Chondrocyte (in vitro differentiated cells): ENCODE results near the gene FOXN1. TPM values are rescaled to one million over a fixed set of nuclear protein-coding genes. Genes with fewer than 3 reads are reported as not detected.

Experiments used
- DNase-seq: peaks from one replicate; pipeline ENCODE4 v3.0.0; 2021; ENCODE audit warnings: mixed read lengths, low spot score
- H3K27ac Mint-ChIP-seq: one replicate; pipeline ENCODE4 v1.8.0; 2021; ENCODE audit warnings: mild to moderate bottlenecking, moderate library complexity, mixed read lengths; ENCODE audit not compliant: unreplicated experiment
- H3K27me3 Mint-ChIP-seq: 2 replicates; pipeline ENCODE4 v1.8.0; 2021; ENCODE audit warnings: low read depth, mixed read lengths
- H3K36me3 Mint-ChIP-seq: 2 replicates; pipeline ENCODE4 v1.8.0; 2021; ENCODE audit warnings: low read depth, mixed read lengths
- H3K4me1 Mint-ChIP-seq: 2 replicates; pipeline ENCODE4 v1.8.0; 2021; ENCODE audit warnings: low read depth, mild to moderate bottlenecking, mixed read lengths
- H3K4me3 Mint-ChIP-seq: one replicate; pipeline ENCODE4 v1.8.0; 2021; ENCODE audit warnings: mild to moderate bottlenecking, moderate library complexity, mixed read lengths; ENCODE audit not compliant: unreplicated experiment
- H3K9me3 Mint-ChIP-seq: 2 replicates; pipeline ENCODE4 v1.8.0; 2021; ENCODE audit warnings: low read depth, mixed read lengths
- total RNA-seq: library from RNA; stranded (reverse); gene quantifications from 3 replicates; pipeline ENCODE4 v1.2.1, GENCODE V29; 2021
- TF ChIP-seq, protein P1 (sequence below): fragments of 200-600 bp; sonication (generic); IDR thresholded peaks from 2 replicates; pipeline ENCODE4 v1.5.0; 2021; ENCODE audit warnings: antibody characterized with exemption, mild to moderate bottlenecking, moderate library complexity

FOXN1 gene
- total RNA-seq, 1 donor from 2014 or later, result not detected

DNA sequence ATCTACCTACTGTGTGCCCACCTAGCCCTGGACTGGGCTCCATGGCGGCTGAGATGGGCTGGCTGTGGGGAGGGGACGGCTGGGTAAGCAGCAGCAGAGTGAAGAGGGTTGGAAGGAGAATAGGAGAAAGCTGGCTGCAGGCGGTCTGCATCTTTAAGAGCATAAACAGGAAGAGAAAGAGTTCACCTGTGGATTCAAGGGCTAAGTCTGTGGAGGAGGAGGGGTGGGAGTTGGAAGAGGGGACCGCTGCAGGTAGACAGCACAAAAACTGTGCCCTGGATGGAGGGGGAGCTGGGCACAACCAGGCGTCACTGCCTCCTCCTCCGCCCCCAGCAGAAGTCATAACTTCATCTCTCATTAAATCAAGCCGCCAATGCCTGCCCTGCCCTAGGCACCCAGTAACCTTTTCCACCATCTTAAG is 32.0 kb upstream of the FOXN1 start:
- Mint-ChIP-seq H3K9me3 (no peaks in the 10 kb centered on the region), H3K4me3 (no peak overlapping the region), H3K36me3 (no peaks in the 10 kb centered on the region), H3K4me1 (no peaks in the 10 kb centered on the region), H3K27ac (no peak overlapping the region), H3K27me3 (peaks cover 49% of the 10 kb centered on the region)
- DNase-seq, result peak; percentile 40
- TF ChIP-seq, protein P1, sequence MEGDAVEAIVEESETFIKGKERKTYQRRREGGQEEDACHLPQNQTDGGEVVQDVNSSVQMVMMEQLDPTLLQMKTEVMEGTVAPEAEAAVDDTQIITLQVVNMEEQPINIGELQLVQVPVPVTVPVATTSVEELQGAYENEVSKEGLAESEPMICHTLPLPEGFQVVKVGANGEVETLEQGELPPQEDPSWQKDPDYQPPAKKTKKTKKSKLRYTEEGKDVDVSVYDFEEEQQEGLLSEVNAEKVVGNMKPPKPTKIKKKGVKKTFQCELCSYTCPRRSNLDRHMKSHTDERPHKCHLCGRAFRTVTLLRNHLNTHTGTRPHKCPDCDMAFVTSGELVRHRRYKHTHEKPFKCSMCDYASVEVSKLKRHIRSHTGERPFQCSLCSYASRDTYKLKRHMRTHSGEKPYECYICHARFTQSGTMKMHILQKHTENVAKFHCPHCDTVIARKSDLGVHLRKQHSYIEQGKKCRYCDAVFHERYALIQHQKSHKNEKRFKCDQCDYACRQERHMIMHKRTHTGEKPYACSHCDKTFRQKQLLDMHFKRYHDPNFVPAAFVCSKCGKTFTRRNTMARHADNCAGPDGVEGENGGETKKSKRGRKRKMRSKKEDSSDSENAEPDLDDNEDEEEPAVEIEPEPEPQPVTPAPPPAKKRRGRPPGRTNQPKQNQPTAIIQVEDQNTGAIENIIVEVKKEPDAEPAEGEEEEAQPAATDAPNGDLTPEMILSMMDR, result no peak

DNA sequence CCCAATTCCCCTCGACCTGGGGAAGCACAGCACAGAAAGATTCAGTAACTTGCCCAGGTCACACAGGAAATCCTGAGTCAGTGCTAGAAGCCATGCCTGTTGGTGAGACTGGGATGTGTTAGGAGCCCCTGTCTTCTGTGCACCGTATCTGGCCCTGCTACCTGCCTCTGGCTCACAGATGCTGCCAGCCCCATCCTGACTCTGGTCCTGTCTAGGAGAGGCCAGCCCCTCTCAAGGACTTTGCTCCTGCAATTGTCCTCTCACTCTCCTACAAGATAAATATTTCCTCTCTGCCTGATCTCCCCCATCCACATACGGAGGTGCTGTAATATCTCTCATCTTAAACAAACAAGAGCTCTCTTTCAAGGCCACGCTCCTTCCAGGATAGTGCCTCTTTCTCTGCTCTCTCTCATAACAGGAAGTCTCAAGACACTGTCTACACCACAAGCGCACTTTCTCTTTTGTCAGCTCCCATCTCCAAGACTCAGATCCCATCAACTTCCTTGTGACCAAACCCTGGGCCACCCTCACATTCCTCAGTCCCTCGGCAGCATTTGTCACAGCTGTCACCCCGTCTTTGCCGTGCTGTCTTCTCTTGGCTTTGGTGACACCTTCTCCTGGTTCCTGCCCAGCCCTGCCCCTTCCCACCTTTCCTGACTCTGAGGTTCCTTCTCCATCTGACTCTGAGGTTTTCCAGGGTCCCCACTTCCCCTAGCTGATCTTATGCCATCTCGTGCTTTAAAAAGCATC is 30.8 kb upstream of the FOXN1 start:
- Mint-ChIP-seq H3K4me1 (no peaks in the 10 kb centered on the region), H3K36me3 (no peaks in the 10 kb centered on the region), H3K27me3 (peaks cover 42% of the 10 kb centered on the region), H3K9me3 (no peaks in the 10 kb centered on the region), H3K27ac (no peak overlapping the region), H3K4me3 (no peak overlapping the region)
- peak; percentile 55 for DNase-seq
- TF ChIP-seq, protein P1, result no peak

DNA sequence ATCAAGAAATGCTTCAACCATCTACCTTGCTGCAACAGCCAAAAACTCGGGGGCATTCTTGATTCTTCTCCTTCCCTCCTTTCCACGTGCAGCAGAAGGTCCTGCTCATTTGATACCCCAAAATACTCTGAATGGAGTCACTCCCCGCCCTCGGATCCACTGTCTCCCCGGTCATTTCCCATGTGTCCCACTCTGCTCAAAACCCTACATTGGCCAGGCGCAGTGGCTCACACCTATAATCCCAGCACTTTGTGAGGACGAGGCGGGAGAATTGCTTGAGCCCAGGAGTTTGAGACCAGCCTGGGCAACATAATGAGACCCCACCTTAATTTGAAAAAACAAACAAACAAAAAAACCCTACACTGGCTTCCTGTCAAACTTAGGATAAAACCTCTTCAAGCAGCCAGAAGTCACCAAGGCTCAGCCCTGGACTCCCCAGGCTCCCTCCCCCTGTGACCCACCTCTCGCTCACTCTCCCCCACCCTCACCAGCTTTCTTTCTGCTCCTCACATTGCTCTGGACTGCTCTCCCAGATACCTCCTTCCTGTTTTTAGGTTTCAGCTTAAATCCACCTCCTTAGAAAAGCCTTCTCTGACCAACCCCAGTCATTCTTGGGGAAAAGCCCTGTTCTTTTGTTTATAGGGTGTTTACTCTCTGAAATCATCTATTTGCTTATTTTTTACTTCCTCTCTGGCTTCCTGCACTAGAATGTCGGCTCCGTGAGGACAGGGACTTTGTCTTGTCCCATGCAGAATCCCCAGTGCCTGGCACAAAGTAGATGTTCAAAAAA is 29.9 kb upstream of the FOXN1 start:
- Mint-ChIP-seq H3K36me3 (no peaks in the 10 kb centered on the region), H3K27ac (no peak overlapping the region), H3K9me3 (no peaks in the 10 kb centered on the region), H3K4me3 (no peak overlapping the region), H3K4me1 (no peaks in the 10 kb centered on the region), H3K27me3 (peaks cover 40% of the 10 kb centered on the region)
- TF ChIP-seq, protein P1, result no peak
- peak; percentile 50 for DNase-seq

DNA sequence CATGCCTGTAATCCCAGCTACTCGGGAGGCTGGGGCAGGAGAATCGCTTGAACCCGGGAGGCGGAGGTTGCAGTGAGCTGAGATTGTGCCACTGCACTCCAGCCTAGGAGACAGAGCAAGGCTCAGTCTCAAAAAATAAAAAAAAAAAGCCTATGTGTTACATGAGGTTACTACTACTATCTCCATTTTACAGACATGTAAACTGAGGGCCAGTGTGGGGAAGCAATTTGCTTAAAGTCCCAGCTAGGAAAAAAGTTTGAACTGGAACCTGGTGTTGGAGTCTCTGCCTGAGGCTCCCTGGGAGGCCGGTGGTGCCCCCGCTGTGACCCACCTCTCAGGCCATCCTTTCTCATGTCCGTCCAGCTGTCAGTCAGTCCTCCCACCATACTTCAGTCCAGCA is 28.2 kb upstream of the FOXN1 start:
- TF ChIP-seq, protein P1, result no peak
- no peaks in the 10 kb centered on the region for H3K36me3 Mint-ChIP-seq
- H3K27ac Mint-ChIP-seq, result no peak overlapping the region
- H3K4me3 Mint-ChIP-seq, result no peak overlapping the region
- H3K4me1 Mint-ChIP-seq, result no peaks in the 10 kb centered on the region
- peaks cover 29% of the 10 kb centered on the region for H3K27me3 Mint-ChIP-seq
- DNase-seq, result peak; percentile 30
- no peaks in the 10 kb centered on the region for H3K9me3 Mint-ChIP-seq

DNA sequence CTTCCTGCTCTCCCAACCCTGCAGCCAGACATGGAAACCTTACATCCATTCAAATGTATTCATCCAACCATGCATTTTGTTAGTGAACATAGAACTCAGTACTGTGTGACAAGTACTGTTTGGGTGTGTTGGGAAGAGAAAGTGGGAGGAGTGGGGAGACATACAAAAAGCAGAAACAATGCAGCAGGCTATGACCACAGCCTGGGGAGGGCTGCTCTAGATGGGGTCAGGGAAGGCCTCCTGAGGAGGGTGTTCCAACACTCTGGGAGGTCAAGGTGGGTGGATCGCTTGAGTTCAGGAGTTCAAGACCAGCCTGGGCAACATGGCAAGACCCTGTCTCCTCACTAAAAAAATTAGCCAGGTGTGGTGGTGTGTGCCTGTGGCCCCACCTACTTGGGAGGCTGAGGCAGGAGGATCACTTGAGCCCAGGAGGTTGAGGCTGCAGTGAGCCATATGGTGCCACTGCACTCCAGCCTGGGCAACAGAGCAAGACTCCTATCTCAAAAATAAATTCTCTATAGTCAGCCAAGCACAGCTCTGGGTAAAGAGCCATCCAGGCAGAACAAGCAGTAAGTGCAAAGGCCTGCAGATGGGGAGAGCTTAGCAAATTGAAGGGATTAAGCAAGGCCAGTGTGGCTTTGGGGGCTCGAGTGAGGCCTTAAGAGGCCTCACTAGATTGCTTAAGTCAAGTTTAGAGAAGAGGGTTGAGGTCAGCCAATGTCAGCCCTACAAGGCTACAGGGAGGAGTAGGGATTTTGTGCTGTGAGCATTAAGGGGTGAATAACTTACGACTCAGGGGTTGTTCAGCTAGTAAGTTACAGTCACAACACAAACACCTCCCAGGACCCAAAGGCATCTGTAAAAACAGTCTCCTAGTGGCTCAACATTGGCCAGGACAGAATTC is 27.2 kb upstream of the FOXN1 start:
- TF ChIP-seq, protein P1, result no peak
- Mint-ChIP-seq H3K4me1 (no peaks in the 10 kb centered on the region), H3K4me3 (no peak overlapping the region), H3K27me3 (peaks cover 22% of the 10 kb centered on the region), H3K27ac (no peak overlapping the region), H3K36me3 (no peaks in the 10 kb centered on the region), H3K9me3 (no peaks in the 10 kb centered on the region)
- no peak for DNase-seq
